Parathyroid adenoma (tissue), 2 donors: ENCODE data around the gene HMX3.

Source experiments
- H2AFZ ChIP-seq: fragments of 300-600 bp; sonication (generic); one replicate; pipeline ENCODE4 v1.7.0; 2017; ENCODE audit warnings: antibody characterized with exemption, mild to moderate bottlenecking
- H3K27ac ChIP-seq: fragments of 300-600 bp; sonication (generic); one replicate; pipeline ENCODE4 v1.7.0; 2017
- H3K27me3 ChIP-seq: fragments of 300-600 bp; sonication (generic); one replicate; pipeline ENCODE4 v1.7.0; 2017; ENCODE audit warnings: low read length; ENCODE audit not compliant: control insufficient read depth, insufficient read depth
- H3K36me3 ChIP-seq: fragments of 300-600 bp; sonication (generic); one replicate; pipeline ENCODE4 v1.7.0; 2017; ENCODE audit warnings: low read length; ENCODE audit not compliant: control insufficient read depth, insufficient read depth
- H3K4me1 ChIP-seq: fragments of 300-600 bp; sonication (generic); one replicate; pipeline ENCODE4 v1.7.0; 2017; ENCODE audit warnings: control low read depth
- H3K4me2 ChIP-seq: fragments of 300-600 bp; sonication (generic); one replicate; pipeline ENCODE4 v1.7.0; 2017; ENCODE audit warnings: low read length
- H3K4me3 ChIP-seq: fragments of 300-600 bp; sonication (generic); one replicate; pipeline ENCODE4 v1.7.0; 2017; ENCODE audit warnings: low read depth, low read length
- H3K79me2 ChIP-seq: fragments of 300-600 bp; sonication (generic); one replicate; pipeline ENCODE4 v1.7.0; 2017; ENCODE audit warnings: control low read depth
- H3K9ac ChIP-seq: fragments of 300-600 bp; sonication (generic); one replicate; pipeline ENCODE4 v1.7.0; 2017; ENCODE audit warnings: mild to moderate bottlenecking
- H3K9me3 ChIP-seq: fragments of 300-600 bp; sonication (generic); one replicate; pipeline ENCODE4 v1.7.0; 2017; ENCODE audit warnings: low read length; ENCODE audit not compliant: control insufficient read depth
- TF ChIP-seq, protein P1 (sequence below): fragments of 300-600 bp; sonication (generic); IDR thresholded peaks from one replicate; pipeline ENCODE4 v1.7.0; 2017; ENCODE audit warnings: antibody characterized with exemption, mild to moderate bottlenecking
- donor health status: primary hyperparathyroidism.

HMX3 gene

DNA sequence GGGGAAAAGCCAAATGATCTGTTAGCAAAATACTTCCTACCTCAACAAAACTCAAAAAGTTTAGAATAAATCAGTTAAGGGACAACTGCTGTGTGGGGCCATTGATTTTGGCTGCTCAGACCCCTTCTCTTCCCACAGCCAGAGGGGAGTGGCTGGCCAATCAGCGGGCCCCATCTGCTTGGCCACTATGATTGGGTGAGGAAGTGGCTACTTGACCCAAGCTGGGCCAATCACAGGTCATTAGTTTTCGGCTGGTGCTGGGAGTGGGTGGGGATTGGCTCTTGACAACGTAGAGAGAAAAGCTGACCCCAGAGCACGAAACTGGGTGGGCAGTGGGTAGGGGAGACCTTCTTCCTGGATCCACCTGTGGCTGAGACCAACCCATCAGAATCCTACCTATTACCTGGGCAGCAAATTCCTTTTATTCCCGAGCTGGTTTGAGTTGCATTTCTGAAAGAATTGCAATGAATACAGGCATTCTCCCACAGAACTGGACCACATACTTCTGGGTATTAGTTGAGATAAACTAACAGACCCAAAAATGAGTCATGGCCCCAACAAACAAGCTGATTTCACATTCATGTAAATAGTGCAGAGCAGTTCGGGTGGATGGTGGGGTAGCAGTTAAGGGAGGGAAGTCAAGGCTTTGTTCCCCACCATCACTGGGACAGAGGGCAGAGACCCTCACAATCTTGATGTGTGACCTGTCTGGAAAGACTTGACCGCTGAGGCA lies 35.6 kb upstream of the HMX3 start:
- Histone ChIP-seq H3K36me3 (no peaks in the 10 kb centered on the region), H3K9ac (no peak overlapping the region), H3K4me3 (no peak overlapping the region), H3K79me2 (no peaks in the 10 kb centered on the region), H3K4me2 (no peak overlapping the region), H2AFZ (no peak overlapping the region), H3K9me3 (no peaks in the 10 kb centered on the region), H3K4me1 (no peaks in the 10 kb centered on the region), H3K27ac (no peak overlapping the region), H3K27me3 (no peaks in the 10 kb centered on the region)
- TF ChIP-seq, protein P1, sequence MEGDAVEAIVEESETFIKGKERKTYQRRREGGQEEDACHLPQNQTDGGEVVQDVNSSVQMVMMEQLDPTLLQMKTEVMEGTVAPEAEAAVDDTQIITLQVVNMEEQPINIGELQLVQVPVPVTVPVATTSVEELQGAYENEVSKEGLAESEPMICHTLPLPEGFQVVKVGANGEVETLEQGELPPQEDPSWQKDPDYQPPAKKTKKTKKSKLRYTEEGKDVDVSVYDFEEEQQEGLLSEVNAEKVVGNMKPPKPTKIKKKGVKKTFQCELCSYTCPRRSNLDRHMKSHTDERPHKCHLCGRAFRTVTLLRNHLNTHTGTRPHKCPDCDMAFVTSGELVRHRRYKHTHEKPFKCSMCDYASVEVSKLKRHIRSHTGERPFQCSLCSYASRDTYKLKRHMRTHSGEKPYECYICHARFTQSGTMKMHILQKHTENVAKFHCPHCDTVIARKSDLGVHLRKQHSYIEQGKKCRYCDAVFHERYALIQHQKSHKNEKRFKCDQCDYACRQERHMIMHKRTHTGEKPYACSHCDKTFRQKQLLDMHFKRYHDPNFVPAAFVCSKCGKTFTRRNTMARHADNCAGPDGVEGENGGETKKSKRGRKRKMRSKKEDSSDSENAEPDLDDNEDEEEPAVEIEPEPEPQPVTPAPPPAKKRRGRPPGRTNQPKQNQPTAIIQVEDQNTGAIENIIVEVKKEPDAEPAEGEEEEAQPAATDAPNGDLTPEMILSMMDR: no peak

DNA sequence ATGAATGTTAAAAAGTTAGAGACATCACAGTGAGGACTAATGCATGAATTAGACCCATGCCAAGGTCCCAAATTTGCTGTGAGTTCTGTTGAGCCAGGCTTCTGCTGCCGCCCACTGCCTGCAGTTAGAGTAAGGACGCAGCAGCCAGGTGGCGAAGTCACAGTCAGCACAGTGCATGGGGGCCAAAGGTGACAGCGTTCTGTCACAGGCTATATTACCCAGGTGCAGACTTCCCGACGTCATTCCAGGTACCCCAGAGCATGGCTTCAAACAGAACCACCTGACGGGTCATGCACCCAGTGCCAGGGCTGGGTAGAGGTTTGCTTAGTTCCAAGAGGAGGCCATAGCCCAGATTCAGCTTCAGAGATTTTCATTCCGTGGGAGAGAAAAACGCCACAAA lies 33.9 kb upstream of the HMX3 start:
- Histone ChIP-seq H3K27ac (no peak overlapping the region), H3K36me3 (no peaks in the 10 kb centered on the region), H3K27me3 (no peaks in the 10 kb centered on the region), H3K4me2 (no peak overlapping the region), H3K9me3 (no peaks in the 10 kb centered on the region), H3K9ac (no peak overlapping the region), H3K4me3 (no peak overlapping the region), H3K4me1 (no peaks in the 10 kb centered on the region), H2AFZ (no peak overlapping the region), H3K79me2 (no peaks in the 10 kb centered on the region)
- TF ChIP-seq, protein P1: no peak

DNA sequence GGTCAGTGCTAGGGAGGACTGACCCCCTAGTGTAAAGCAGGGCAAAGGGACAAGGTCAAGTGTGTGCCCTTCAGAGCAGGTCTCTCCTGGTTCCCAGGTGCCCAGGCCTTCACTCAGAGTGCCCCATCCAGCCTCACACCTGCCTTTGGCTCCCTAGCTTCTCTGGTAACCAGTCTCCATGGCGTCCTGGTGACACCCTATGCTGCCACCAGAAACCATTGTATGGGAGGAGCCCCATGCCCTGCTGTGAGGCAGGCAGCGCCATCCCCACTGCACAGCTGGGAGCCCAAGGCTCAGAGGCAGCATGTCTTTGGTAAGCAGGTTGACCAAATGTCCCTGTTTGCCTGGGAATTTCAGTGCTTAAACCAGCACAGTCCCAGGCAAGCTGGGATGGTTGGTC lies 33.1 kb upstream of the HMX3 start:
- TF ChIP-seq, protein P1: no peak
- no peak overlapping the region for H3K27ac ChIP-seq
- no peak overlapping the region for H2AFZ ChIP-seq
- no peaks in the 10 kb centered on the region for H3K9me3 ChIP-seq
- H3K4me2 ChIP-seq: no peak overlapping the region
- H3K36me3 ChIP-seq: no peaks in the 10 kb centered on the region
- no peak overlapping the region for H3K4me3 ChIP-seq
- no peaks in the 10 kb centered on the region for H3K4me1 ChIP-seq
- H3K79me2 ChIP-seq: no peaks in the 10 kb centered on the region
- no peaks in the 10 kb centered on the region for H3K27me3 ChIP-seq
- H3K9ac ChIP-seq: no peak overlapping the region

DNA sequence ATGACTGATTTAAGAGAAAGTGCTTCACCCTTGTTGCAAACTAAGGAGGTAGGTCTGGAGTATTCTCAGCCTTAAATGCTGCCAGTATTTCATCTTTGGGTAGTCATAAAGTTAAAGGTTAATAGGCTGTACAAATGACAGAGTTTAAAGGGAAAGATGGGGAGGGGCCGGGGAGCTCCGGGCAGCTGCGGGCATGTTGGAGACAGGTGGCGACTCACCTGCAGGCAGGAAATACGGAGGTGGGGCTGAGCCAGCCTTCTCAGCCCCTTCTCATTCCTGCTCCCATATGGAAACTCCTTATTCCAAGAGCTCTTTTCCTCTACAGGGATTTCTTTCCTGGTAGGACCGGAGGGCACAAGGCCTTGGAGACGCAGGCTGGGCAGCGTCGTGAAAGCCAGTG lies 31.8 kb upstream of the HMX3 start:
- no peaks in the 10 kb centered on the region for H3K79me2 ChIP-seq
- TF ChIP-seq, protein P1: no peak
- no peak overlapping the region for H2AFZ ChIP-seq
- H3K4me1 ChIP-seq: no peaks in the 10 kb centered on the region
- H3K4me2 ChIP-seq: no peak overlapping the region
- H3K27me3 ChIP-seq: no peaks in the 10 kb centered on the region
- no peak overlapping the region for H3K27ac ChIP-seq
- no peak overlapping the region for H3K9ac ChIP-seq
- H3K9me3 ChIP-seq: no peaks in the 10 kb centered on the region
- no peaks in the 10 kb centered on the region for H3K36me3 ChIP-seq
- no peak overlapping the region for H3K4me3 ChIP-seq

- no peak overlapping the region for H3K27ac ChIP-seq
- no peak overlapping the region for H3K9ac ChIP-seq
- no peak overlapping the region for H2AFZ ChIP-seq
- no peaks in the 10 kb centered on the region for H3K4me1 ChIP-seq
- no peaks in the 10 kb centered on the region for H3K79me2 ChIP-seq
- no peaks in the 10 kb centered on the region for H3K27me3 ChIP-seq
- H3K9me3 ChIP-seq: no peaks in the 10 kb centered on the region
- H3K4me2 ChIP-seq: no peak overlapping the region
- H3K36me3 ChIP-seq: no peaks in the 10 kb centered on the region
- TF ChIP-seq, protein P1: no peak
- no peak overlapping the region for H3K4me3 ChIP-seq
These were observed 26.3 kb upstream of the HMX3 start for GRCh38 chr10:123109466-123109865.
